HG02973 (cell line): ENCODE data around the gene ERI3.
A peak's percentile ranks its signal among the peaks of the same experiment; 100 is the strongest.

Experiments
- ATAC-seq: cut with Tn5 transposase; IDR thresholded peaks from one replicate; pipeline ENCODE4 v1.9.1; 2021; ENCODE audit warnings: moderate library complexity; ENCODE audit not compliant: unreplicated experiment

The ERI3 gene

DNA sequence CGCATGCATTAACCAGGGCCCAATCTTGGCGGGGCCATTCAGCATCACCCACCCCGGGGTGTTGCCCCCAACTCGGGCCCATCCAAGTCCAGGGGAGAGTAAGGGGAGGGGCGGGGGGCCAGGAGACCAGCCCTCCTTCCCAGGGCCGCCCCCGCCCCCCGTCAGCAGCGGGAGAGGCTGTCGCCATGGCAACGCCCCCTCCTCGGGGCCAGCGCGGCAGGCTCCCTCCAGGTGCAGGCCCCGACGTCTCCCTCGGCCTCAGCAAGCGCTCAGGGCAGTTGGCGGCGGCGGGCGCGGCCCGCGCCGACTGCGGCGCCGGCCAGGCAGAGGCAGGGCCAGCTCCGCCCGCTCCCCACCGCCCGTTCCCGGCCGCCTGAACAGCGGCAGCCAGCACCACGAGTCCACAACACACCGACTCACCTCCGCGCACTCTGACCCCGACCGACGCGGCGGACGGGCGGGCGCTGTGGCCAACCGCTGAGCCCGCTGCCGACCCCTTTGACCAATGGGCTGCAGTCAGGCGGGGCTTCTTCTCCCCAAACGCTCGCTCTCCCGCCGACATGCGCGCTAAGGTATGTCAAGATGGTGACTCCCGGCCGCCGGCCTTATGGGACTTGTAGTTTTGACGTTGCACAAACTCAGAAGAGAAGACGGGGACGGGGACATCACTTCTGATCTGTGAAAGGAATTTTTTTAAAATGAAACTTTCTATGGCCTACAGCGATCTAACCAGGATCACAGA, at the start of gene ERI3:
Gene ERI3, minus strand, starts transcription at position 418 of the 742 bp plus-strand sequence. Its CDS starts 231 bp downstream, at position 187.
- ATAC-seq = peak; percentile 97

- ATAC-seq = no peak
Observed at GRCh38 chr1:44401256-44402228, 46.5 kb upstream of the ERI3 start.

- no peak for ATAC-seq
Observed at GRCh38 chr1:44390277-44390676, 35.2 kb upstream of the ERI3 start.

- no peak for ATAC-seq
Observed at GRCh38 chr1:44389437-44389836, 34.4 kb upstream of the ERI3 start.

DNA sequence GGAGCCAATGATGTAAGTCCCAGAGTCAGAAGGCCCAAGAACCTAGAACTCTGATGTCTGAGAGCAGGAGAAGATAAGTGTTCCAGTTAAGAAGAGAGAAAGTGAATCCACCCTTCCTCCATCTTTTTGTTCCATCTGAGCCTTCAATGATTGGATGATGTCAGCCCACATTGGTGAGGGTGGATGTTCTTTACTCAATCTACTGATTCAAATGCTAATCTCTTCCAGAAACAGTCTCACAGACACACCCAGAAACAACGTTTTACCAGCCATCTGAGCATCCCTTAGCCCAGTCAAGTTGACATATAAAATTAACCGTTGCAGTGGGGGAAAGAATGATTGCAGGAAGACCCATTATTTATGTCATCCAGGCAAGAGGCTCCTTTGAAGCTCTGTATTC, 33.5 kb upstream of the ERI3 start:
- ATAC-seq = no peak

GRCh38 chr1:44380666-44381177, 25.7 kb upstream of the ERI3 start:
- no peak for ATAC-seq

GRCh38 chr1:44377925-44378784, 23.1 kb upstream of the ERI3 start:
- no peak for ATAC-seq

DNA sequence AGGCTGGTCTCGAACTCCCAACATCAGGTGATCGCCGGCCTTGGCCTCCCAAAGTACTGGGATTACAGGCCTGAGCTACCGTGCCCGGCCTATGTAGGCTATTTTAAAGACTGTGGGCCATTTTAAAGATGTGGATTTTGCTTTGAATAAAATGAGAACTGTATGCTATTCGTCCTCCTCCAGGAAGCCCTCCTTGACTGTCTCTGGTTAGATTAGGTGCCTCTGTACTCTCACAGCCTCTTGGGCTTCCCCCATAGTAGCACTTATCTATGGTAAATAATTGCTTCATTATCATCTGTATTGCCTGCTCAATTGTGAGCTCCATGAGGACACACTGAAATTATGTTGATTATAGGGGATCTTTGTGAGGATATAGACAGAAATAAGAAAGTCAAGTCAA, 20.5 kb upstream of the ERI3 start:
- no peak for ATAC-seq

GRCh38 chr1:44371206-44371605, 16.1 kb upstream of the ERI3 start:
- ATAC-seq = no peak

DNA sequence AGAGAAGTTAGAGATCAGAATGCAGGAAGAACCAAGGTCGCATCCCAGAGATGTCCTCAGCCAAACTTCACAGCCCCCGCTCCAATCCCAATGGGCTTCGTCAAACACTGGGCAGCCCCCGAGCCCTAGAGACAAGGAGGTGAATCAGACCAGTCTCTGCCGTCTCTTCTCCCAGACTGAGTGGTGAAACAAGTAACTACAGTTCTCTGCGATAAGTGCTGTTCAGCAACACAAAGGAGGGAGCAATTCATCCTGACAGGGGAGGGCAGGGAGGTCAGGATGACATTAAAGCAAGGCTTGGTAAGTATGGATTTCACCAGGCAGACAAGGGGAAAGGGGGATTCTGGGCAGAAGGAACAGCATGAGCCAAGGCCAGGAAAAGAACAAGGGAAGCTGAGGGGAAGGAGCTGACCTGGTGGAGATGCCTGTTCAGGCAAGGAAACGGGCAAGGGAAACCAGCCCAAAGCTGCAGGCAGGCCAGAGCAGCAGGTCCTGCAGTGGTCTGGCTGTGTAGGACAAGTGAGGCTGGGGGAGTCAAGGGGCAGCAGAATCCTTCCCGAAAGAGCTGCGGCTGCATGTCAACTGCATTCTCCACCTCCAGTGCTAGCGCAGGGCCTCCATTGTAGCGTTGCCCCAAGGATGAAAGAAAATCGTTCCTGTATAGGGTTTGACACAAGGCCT, 13.6 kb upstream of the ERI3 start:
- ATAC-seq = no peak

DNA sequence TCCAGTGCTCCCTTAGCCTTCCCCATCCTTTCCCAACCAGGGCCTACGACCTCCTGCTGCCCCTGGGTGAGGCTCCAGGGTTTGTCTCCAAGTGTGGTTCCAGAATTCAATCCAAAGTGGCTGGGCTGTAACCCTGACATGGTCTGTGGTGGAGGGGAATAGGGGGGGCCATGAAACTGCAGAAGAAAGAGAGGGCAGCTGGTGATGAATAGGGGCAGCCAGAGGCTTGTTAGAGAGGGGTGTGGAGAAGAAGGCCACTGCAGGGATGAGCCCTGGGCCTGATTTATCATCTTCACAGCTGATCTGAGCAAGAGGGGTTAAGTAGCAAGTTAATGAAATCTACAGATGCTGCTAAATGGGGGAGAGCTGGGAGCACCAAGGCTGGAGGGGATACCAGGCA, 12.9 kb upstream of the ERI3 start:
- ATAC-seq = no peak

GRCh38 chr1:44366371-44366975, 11.4 kb upstream of the ERI3 start:
- no peak for ATAC-seq

- no peak for ATAC-seq
Observed at GRCh38 chr1:44361478-44361877, 6.4 kb upstream of the ERI3 start.

DNA sequence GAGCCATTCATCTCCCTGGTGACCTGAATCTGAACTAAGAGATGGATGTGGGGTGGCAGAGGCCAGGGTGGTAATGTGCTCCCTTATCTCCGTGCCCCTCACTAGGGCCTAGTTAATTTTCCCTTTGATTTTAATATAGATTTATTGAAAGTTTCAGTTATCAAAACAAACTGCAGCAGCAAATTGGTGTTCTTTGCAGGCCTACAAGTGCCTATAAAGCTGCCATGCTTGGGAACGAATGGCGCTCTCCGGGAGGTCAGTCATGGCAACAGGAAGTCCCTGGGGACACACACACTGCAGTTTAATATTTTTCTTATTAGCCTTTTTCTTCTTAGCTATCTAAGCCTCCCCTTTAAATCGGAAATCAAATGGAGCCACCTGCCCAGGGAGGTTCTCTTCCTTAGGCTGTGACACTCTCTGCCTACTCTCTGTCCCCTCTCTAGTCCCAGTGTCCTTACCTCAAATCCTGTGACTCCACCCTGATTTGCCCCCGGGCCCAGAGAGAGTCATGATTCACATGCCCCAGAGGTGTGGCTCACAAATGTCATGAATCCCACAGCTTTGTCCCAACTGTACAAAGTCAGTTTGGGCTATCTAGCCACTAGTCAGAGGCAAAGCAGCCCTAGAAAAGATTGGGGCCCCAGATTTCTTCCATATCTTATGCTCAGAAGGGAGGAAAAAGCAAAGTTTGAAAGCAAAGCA, 4.3 kb upstream of the ERI3 start:
- ATAC-seq = no peak

DNA sequence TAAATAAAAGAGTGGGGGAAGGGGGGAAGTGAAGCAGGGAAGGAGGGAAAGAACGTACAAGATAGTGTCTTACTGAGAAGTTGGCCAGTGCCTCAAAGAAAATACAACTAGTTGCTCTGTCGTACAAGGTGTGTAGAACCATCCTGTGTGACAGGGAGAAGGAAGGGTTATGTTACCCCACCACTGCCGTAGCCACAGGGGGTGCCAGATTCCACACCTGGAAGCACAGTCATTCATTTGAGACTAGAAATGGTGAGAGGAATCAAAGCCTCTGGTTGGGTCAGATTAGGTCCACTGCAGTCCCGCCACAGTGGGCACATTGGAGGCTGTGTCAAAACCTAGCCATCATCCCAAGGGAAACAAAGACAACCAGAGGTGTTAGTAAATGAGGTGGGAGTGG, 2.7 kb upstream of the ERI3 start:
- ATAC-seq = no peak

- no peak for ATAC-seq
Observed at GRCh38 chr1:44355582-44356305, 687 bp upstream of the ERI3 start.

GRCh38 chr1:44354268-44354839, 703 bp downstream of the ERI3 start:
- ATAC-seq = no peak

GRCh38 chr1:44353604-44354003, 1.5 kb downstream of the ERI3 start:
- no peak for ATAC-seq
